Keratinocyte (primary cell): Measurements from ENCODE around the gene PLSCR4.

Source experiments
- CTCF ChIP-seq, 3 experiments: IDR thresholded peaks in 1 of 3; conservative IDR thresholded peaks in 1 of 3; optimal IDR thresholded peaks in 1 of 3; 2 replicates in 2 of 3; 3 replicates in 1 of 3; pipeline versions ENCODE3 to v1.5.1; 2011; ENCODE audit warnings: low read length in 3 of 3, mild to moderate bottlenecking in 3 of 3, moderate library complexity in 2 of 3, control low read depth in 1 of 3, inconsistent platforms in 1 of 3; ENCODE audit not compliant: insufficient read depth in 2 of 3; ENCODE audit errors: extremely low read depth in 1 of 3
- EZH2 ChIP-seq: IDR thresholded peaks from one replicate; pipeline ENCODE4 v1.6.1; 2012; ENCODE audit warnings: inconsistent platforms, mild to moderate bottlenecking, low read length, moderate library complexity

DNA sequence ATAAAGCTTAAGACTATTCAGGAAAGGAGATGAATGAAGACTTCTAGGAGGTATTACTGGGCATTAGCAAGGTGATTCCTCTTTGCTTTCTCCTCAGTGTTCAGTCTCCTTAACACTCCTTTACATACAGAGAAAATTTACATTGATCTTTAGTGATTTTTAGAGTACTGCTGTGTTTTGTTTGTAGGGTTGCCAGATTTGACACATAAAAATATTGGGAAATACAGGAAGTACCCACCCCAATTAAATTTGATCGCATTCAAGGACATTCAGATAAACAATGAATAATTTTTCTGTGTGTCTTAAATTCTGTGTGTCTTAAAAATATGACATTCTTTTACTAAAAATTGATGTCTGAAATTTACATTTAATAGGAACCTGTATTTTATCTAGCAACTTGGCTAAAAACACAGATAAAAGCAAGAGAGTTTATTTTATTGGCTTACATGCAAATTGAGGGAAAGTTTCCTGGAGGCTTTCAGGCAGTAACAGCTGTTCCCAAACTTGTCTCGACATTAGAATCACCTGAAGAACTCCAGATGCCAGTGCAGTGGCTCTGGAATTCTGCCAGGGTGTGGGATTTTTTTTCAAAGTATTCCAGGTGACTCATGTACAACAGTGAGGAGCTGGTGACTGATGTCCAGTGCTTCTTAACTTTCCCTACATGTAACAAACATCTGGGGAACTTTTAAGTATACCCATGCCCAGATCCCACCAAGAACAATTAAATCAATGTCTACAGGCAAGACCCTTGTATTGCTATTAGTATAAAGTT, 66.5 kb downstream of the PLSCR4 start:
- no peak for TF ChIP-seq CTCF (optimal IDR thresholded peaks at IDR 0.05 in 1 of 3, IDR thresholded peaks at IDR 0.05 in 1 of 3, conservative IDR thresholded peaks at IDR 0.05 in 1 of 3; ENCODE audit: extremely low read depth in 1 of 3, insufficient read depth in 2 of 3, low read length in 3 of 3)
- no peak for TF ChIP-seq EZH2
